Measurements from ENCODE around the gene ERVH48-1.
"Not testable (repeated sequence)": the region's sequence is repeated elsewhere in the genome, so short reads cannot be mapped to it uniquely, and the experiment has no call there.

DNA sequence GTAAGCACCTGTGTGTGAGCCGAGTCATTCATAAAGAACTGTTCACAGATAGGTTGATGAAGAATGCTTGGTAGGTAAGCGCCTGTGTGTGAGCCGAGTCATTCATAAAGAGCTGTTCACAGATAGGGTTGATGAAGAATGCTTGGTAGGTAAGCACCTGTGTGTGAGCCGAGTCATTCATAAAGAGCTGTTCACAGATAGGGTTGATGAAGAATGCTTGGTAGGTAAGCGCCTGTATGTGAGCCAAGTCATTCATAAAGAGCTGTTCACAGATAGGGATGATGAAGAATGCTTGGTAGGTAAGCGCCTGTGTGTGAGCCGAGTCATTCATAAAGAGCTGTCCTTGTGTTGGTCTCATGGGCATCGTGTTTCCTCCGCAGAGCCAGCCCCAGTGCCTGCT, 16.9 kb downstream of the ERVH48-1 start:
- TF ChIP-seq, protein P1, sequence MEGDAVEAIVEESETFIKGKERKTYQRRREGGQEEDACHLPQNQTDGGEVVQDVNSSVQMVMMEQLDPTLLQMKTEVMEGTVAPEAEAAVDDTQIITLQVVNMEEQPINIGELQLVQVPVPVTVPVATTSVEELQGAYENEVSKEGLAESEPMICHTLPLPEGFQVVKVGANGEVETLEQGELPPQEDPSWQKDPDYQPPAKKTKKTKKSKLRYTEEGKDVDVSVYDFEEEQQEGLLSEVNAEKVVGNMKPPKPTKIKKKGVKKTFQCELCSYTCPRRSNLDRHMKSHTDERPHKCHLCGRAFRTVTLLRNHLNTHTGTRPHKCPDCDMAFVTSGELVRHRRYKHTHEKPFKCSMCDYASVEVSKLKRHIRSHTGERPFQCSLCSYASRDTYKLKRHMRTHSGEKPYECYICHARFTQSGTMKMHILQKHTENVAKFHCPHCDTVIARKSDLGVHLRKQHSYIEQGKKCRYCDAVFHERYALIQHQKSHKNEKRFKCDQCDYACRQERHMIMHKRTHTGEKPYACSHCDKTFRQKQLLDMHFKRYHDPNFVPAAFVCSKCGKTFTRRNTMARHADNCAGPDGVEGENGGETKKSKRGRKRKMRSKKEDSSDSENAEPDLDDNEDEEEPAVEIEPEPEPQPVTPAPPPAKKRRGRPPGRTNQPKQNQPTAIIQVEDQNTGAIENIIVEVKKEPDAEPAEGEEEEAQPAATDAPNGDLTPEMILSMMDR (IDR thresholded peaks at IDR 0.05): not testable (repeated sequence)
- not testable (repeated sequence) for TF ChIP-seq POLR2A (IDR thresholded peaks at IDR 0.05)

Measured in testis (tissue), 2 donors.